GM19438 (cell line): ENCODE data around the gene SOX12.
"Not testable (repeated sequence)": the region's sequence is repeated elsewhere in the genome, so short reads cannot be mapped to it uniquely, and the experiment has no call there.

Source experiments
- ATAC-seq: cut with Tn5 transposase; IDR thresholded peaks from one replicate; pipeline ENCODE4 v1.9.1; 2021; ENCODE audit warnings: low read depth; ENCODE audit not compliant: unreplicated experiment

The SOX12 gene

GRCh38 chr20:328027-328974 lies 2.9 kb downstream of the SOX12 start:
- no peak for ATAC-seq

GRCh38 chr20:328975-329695 lies 3.8 kb downstream of the SOX12 start:
- ATAC-seq = no peak

- ATAC-seq = no peak
Measured at GRCh38 chr20:329851-330232, 4.5 kb downstream of the SOX12 start.

DNA sequence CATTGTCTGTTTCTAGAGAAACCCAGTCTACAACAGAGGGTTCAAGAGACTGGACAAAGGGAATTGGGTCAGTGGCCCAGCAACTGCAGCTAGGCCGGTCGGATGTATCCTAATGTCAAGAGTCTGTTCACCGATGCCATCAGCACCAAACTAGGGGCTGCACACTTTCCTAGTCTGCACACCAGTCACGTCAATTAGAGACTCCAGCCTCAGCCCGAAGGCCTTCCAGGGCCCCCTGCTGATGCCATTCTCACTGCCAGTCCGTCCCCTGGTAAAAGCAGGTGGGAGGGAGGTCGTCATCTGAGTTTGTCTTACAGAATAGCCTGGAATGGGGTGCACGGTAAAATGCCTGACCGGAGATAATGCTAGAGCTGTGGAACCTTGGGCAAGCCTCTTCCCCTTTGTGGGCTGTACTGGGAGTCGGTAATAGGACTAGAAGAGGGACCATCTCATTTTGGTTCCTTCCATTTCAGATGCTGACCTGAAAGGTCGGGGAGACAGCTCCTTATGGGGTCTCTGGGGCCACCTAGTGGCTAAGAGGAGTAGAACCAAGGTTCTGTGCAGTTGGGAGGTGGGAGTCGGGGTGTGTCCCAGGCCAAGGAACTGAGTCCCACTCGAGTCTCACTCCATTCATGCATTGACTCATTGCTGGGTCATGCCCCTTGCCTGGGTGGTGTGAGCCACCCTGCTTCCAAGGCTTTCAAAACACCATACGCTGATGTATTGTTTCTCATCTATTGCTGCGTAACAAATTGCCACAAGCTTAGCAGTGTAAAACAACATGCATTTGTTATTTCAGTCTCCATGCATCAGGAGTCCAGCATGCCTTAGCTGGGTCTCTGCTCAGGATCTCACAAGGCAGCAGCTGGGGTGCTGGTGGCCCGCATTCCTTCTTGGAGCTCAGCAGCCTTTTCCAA lies 5.1 kb downstream of the SOX12 start:
- ATAC-seq = no peak

GRCh38 chr20:334578-334977 lies 9.2 kb downstream of the SOX12 start:
- no peak for ATAC-seq

DNA sequence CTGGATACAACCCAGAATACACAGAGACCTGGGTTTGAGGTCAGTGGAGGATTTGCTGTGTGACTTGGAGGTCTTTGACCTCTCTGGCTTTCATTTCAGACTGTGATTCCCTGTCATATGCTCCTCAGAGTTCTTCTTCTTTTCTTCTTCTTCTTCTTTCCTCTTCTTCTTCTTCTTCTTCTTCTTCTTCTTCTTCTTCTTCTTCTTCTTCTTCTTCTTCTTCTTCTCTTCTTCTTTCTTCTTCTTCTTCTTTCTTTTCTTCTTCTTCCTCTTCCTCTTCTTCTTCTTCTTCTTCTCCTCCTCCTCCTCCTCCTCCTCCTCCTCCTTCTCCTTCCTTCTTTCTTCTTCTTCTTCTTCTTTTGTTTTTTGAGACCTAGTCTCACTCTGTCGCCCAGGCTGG lies 10.7 kb downstream of the SOX12 start:
- not testable (repeated sequence) for ATAC-seq

DNA sequence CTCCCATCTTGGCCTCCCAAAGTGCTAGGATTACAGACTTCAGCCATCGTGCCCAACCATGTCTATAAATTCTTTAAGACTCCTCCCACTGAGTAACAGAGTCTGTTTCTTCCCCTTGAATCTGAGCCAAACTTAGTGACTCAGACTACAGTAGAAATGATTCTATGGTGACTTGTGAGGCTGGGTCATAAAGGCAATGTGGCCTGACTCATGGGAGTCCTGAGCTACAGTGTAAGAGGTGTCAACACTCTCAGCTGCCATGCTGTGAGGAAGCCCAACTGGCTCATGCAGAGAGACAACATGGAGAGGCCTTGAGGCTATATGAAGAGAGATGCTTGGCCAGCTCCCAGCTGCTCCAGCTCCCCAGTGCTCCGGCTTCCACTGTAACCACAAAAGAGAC lies 16.3 kb downstream of the SOX12 start:
- no peak for ATAC-seq

- ATAC-seq = no peak
Measured at GRCh38 chr20:343107-343506, 17.8 kb downstream of the SOX12 start.

DNA sequence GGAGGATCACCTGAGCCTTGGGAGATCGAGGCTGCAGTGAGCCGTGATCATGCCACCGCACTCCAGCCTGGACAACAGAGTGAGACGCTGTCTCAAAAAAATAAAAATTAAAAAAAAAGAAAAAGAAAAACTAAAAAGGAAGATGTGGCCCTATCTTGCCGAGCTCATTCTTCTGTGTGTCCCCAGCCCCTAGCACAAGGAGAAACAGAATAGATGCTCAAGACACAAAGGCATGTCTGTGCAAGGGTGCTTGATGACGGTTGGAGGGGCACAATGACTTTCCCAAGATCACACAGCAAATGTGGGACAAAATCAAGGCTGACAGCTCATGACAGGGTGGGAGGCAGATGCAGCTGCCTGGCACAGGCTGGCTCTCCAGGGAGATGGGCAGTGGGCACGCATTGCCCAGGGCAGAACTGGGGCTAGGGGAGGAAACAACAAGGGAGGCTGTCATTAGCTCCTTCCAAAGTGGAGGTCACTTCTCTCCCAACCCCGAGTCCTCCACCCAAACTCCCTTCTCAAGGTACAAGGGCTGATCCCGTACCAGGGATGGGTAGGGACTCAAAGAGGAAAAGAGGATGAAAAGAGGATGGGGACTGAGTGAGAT lies 20.8 kb downstream of the SOX12 start:
- no peak for ATAC-seq

- no peak for ATAC-seq
Measured at GRCh38 chr20:346640-347316, 21.4 kb downstream of the SOX12 start, which contains the start of gene NRSN2. TSS of gene NRSN2 (plus strand) at chr20:347111. CDS start at chr20:349644, 2,533 bp downstream.

DNA sequence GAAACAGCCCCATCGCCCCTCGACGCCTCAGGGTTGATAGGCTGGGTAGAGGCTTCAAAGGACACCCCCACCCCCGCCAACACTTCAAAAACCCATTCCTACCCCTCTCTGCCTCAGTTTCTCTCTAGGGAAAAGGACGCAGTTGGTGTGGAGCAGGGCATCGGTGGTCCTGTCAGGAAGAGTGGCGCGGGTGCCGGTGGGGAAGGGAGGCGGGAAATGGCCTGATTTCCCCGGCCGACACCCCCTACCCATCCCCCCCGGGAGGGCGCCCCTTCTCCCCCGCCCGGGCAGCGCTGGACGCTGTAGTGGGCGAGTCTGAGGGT lies 21.9 kb downstream of the SOX12 start:
- no peak for ATAC-seq

DNA sequence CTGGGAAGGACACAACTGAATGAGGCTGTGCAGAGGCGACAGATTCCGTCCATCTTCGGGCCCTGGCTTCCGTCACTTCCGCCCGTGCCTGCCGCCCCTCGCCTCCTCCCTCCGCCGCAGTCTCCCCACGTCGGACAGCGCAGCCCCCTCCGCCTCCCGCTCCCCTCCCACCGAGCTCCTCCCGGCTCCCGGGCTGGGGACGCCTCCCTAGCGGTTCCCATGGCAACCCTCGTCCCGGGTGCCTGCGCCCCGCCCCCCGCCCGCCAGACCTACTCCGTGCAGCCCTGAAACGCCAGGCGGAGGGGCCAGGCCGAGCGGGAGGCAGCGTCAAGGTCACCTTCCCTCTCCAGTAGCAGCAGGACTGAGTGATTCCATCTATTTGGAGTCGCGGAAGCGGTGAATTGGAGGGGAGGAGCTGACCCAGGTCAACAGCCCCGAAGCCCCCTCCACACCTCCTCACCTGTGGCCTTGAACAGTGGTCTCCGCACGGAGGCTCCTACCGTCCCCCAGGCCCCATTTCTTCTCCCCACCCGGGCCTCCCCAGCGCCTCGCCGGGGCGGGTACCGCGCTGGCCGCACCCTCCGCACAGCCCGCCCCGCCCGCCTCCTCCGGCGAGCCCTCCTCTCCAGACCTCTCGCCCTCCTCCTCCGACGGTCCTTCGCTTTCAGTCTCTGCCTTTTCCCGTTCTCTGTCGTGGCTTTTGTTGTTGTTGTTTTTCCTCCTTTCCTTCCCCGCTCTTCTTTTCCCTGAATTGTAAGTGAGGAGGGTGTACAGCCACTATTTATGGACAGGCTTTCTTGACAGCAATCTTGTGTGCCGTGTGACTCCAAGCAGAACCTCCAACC lies 22.5 kb downstream of the SOX12 start:
- peak; percentile 72 for ATAC-seq

GRCh38 chr20:348972-349841 lies 23.9 kb downstream of the SOX12 start:
- no peak for ATAC-seq

- no peak for ATAC-seq
Measured at GRCh38 chr20:353166-353565, 27.8 kb downstream of the SOX12 start.

GRCh38 chr20:354298-354977 lies 29.1 kb downstream of the SOX12 start:
- peak; percentile 88 for ATAC-seq

DNA sequence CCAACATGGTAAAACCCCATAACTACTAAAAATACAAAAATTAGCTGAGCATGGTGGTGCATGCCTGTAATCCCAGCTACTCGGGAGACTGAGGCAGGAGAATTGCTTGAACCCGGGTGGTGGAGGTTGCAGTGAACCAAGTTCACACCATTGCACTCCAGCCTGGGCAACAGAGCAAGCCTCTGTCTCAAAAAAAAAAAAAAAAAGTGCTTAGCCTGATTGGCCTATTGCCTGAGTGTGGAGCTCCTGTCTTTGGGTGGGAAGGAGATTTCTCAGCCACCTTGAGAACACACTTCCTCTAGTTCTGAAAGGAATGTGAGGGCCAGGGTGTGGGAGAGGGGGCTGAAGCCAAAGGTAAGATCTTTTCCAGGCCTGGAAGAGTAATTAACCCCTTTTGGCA lies 30.8 kb downstream of the SOX12 start:
- ATAC-seq = not testable (repeated sequence)

DNA sequence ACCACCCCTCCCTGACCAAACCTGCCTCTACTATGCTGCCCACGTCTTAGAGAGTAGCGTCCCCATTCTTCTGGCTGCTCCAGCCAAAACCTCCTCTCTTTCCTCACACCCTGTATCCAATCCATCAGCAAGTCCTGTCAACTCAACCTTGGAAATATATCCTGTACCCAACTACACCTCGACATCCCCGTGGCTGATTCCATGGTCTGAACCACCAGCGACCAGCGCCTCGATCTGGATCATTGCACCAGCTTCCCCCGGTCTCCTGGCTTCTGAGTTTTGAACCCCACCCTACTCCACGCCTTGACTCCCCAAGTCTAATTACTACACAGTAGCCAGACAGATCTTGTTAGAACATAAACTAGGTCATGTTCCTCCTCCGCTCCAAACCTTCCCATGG lies 31.4 kb downstream of the SOX12 start:
- no peak for ATAC-seq
